ENCODE data around the gene PRR15L. TPM values are rescaled to one million over a fixed set of nuclear protein-coding genes. Genes with fewer than 3 reads are reported as not detected.

The PRR15L gene
- total and polyA plus RNA-seq, 2 of the 8 experiments (the other 6 are each of a cell fraction or from before 2014, with no cell fraction given): 0.26 to 1.1 TPM

DNA sequence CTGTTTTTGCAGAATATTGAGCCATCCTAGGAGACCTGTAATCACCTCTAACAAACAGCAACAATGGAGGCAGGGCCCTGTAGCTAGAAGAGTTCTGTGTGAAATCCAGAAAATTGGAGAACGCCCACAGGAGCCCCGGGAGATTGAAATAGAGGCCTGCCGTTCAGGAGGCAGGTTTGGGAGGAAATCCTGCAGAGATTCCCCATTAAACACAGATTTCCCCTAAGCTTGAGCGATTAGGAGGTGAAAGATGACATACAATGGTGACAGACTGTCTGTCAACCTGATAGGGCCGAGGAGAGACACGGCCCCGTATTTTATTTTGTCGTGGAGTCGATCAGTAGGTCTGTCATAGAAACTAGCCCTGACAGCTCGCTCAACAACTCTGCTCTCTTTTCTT, 31.5 kb upstream of the PRR15L start:
- H4K91ac ChIP-seq (replicated peaks; ENCODE audit: insufficient read length, low read length): no peak overlapping the region
- H3K23me2 ChIP-seq (ENCODE audit: low read depth, low read length): no peaks in the 10 kb centered on the region
- H3K18ac ChIP-seq (ENCODE audit: extremely low read depth, low read length): no peak overlapping the region
- H3K9me3 ChIP-seq (ENCODE audit: insufficient read depth in 2 of 2, low read depth in 1 of 2, low read length in 1 of 2): no peaks in the 10 kb centered on the region
- H3K14ac ChIP-seq (ENCODE audit: insufficient read length): no peak overlapping the region
- no peak overlapping the region for H3K56ac ChIP-seq (replicated peaks; ENCODE audit: insufficient read length, low read depth, low read length)
- no peak overlapping the region for H2AFZ ChIP-seq (ENCODE audit: low read length)
- no peak overlapping the region for H3K9ac ChIP-seq (replicated peaks in 1 of 4; ENCODE audit: extremely low read depth in 1 of 4, low read depth in 3 of 4, low read length in 3 of 4)
- CTCF ChIA-PET (ENCODE audit: partially characterized antibody): interaction anchor here (0.5 to 27.1 kb wide), 12 partner anchors 9 to 276 kb away, joined by 3 to 698 read pairs (median 10); partner anchors contain the start of gene CDK5RAP3
- H4K8ac ChIP-seq (ENCODE audit: extremely low read depth, insufficient read depth, low read length): no peak overlapping the region
- DNase-seq (ENCODE audit: low read depth in 1 of 2, low spot score in 2 of 2) (no peak), FAIRE-seq (no peak)
- H2BK5ac ChIP-seq (ENCODE audit: low read depth, low read length): no peak overlapping the region
- no peak overlapping the region for H4K5ac ChIP-seq (ENCODE audit: insufficient read length, low read depth, low read length)
- no peaks in the 10 kb centered on the region for H4K20me1 ChIP-seq (replicated peaks in 1 of 2; ENCODE audit: control insufficient read depth in 1 of 2, insufficient read depth in 2 of 2, low read length in 2 of 2)
- no peak for TF ChIP-seq KDM4A (IDR thresholded peaks at IDR 0.05; ENCODE audit: low read depth, low read length, severe bottlenecking)
- TF ChIP-seq EGR1 (IDR thresholded peaks at IDR 0.05; ENCODE audit: borderline replicate concordance, low read depth, low read length): no peak
- H2BK120ac ChIP-seq (replicated peaks; ENCODE audit: low read depth, low read length): no peak overlapping the region
- H3K4me2 ChIP-seq (ENCODE audit: insufficient read depth in 1 of 2, low read depth in 2 of 2, low read length in 2 of 2): no peak overlapping the region
- H2BK20ac ChIP-seq (ENCODE audit: low read length): 0 out of 2 replicates have a peak overlapping the region, but pooled peaks have one; percentile 80
- peaks cover 0 to 4% (median 0%) of the 10 kb centered on the region in 4 experiments; a peak in 1 of 8 replicates for H3K36me3 ChIP-seq (ENCODE audit: control insufficient read depth in 2 of 4, insufficient read depth in 4 of 4, low read length in 3 of 4)
- H3K4ac ChIP-seq (replicated peaks; ENCODE audit: insufficient read length, low read depth, low read length): no peak overlapping the region
- no peak overlapping the region for H2BK15ac ChIP-seq (ENCODE audit: low read length)
- no peaks in the 10 kb centered on the region for H3K27me3 ChIP-seq (replicated peaks in 1 of 4; ENCODE audit: control insufficient read depth in 3 of 4, extremely low read depth in 1 of 4, insufficient read depth in 3 of 4, low read length in 3 of 4)
- H3K79me1 ChIP-seq (ENCODE audit: low read depth, low read length): no peaks in the 10 kb centered on the region
- POLR2A ChIA-PET (ENCODE audit: partially characterized antibody): interaction anchor here (1.1 to 4.3 kb wide), 2 partner anchors 14 to 88 kb away, joined by 3 to 19 read pairs; no protein-coding TSS in a partner anchor
- no peak overlapping the region for H3K27ac ChIP-seq (ENCODE audit: low read depth, low read length)
- H3K23ac ChIP-seq (ENCODE audit: insufficient read length): no peak overlapping the region
- H3K79me2 ChIP-seq (ENCODE audit: control insufficient read depth in 1 of 2, insufficient read depth in 2 of 2, low read length in 2 of 2): no peaks in the 10 kb centered on the region
- peaks cover 14 to 25% (median 20%) of the 10 kb centered on the region in 4 experiments for H3K4me1 ChIP-seq (replicated peaks in 1 of 4; ENCODE audit: control insufficient read depth in 3 of 4, insufficient read depth in 4 of 4, low read length in 3 of 4)
- 84% methylated on average over 10 of the region's 10 CpGs; no CpG with 5 or more reads in 1 of the 2 experiments for WGBS, 2 experiments (ENCODE audit: extremely low coverage in 1 of 2, insufficient coverage in 1 of 2, insufficient read length in 1 of 2, insufficient replicate concordance in 2 of 2, low coverage in 1 of 2, low lambda C conversion rate in 2 of 2, missing lambda C conversion rate in 1 of 2)
- H3K4me3 ChIP-seq (ENCODE audit: extremely low read depth in 1 of 4, insufficient read depth in 2 of 4, low read depth in 3 of 4, low read length in 4 of 4): no peak overlapping the region
- no peak overlapping the region for H2BK12ac ChIP-seq (ENCODE audit: low read depth, low read length)
- H2AK5ac ChIP-seq (ENCODE audit: low read depth, low read length): no peak overlapping the region

All from H1 (cell line).